ENCODE results near the gene FUS.
"Not testable (repeated sequence)": the region's sequence is repeated elsewhere in the genome, so short reads cannot be mapped to it uniquely, and the experiment has no call there.

FUS gene

GRCh38 chr16:31196324-31197088 is 16.6 kb downstream of the FUS start:
- H2BK120ac ChIP-seq (ENCODE audit: low read depth, low read length): no peak overlapping the region
- H3K14ac ChIP-seq (ENCODE audit: low read length): no peak overlapping the region
- DNase-seq (ENCODE audit: low spot score): no peak
- H3K9me3 ChIP-seq (replicated peaks in 1 of 2; ENCODE audit: control insufficient read depth in 2 of 2, insufficient read depth in 1 of 2, low read depth in 1 of 2, low read length in 2 of 2): peaks cover 0 to 2% of the 10 kb centered on the region in 2 donors
- H3K4me1 ChIP-seq (ENCODE audit: control insufficient read depth in 2 of 2, insufficient read depth in 1 of 2, low read depth in 1 of 2, low read length in 2 of 2): peaks cover 0 to 2% of the 10 kb centered on the region in 2 donors
- WGBS, 2 donors (ENCODE audit: extremely low coverage in 2 of 2, insufficient read length in 2 of 2, insufficient replicate concordance in 1 of 2): no CpG with 5 or more reads among the region's 17 CpGs
- no peak overlapping the region for H3K9ac ChIP-seq (ENCODE audit: low read depth, low read length, poor library complexity)
- no peak overlapping the region for H3K4me2 ChIP-seq (ENCODE audit: insufficient read depth, low read length, poor library complexity, severe bottlenecking)
- H3K18ac ChIP-seq (ENCODE audit: low read length): no peak overlapping the region
- no peak overlapping the region for H4K8ac ChIP-seq (ENCODE audit: low read depth, low read length)
- H4K91ac ChIP-seq (ENCODE audit: low read depth, low read length, poor library complexity): no peak overlapping the region
- H3K23ac ChIP-seq (ENCODE audit: low read depth, low read length, poor library complexity): no peak overlapping the region
- H2AK5ac ChIP-seq (ENCODE audit: low read depth, low read length): no peak overlapping the region
- H3K27me3 ChIP-seq (ENCODE audit: control insufficient read depth in 3 of 3, insufficient read depth in 3 of 3, low read depth in 1 of 3, low read length in 3 of 3): peaks cover under 1 to 6% (median 5%) of the 10 kb centered on the region in 3 experiments
- H3K27ac ChIP-seq (replicated peaks; ENCODE audit: low read length): no peak overlapping the region
- H3K79me1 ChIP-seq (ENCODE audit: low read depth, low read length): peaks cover 2% of the 10 kb centered on the region
- H2AFZ ChIP-seq (ENCODE audit: low read length): no peak overlapping the region
- no peak overlapping the region for H2BK15ac ChIP-seq (ENCODE audit: low read length)
- no peak overlapping the region for H2BK5ac ChIP-seq (ENCODE audit: low read length)
- H3K4me3 ChIP-seq (ENCODE audit: low read length in 2 of 2): no peak overlapping the region
- no peak overlapping the region for H3K4ac ChIP-seq (ENCODE audit: low read length)
- H2BK12ac ChIP-seq (ENCODE audit: low read length): no peak overlapping the region
- H3K36me3 ChIP-seq (replicated peaks in 1 of 2; ENCODE audit: control insufficient read depth in 2 of 2, insufficient read depth in 2 of 2, low read length in 2 of 2): peaks cover 43 to 80% of the 10 kb centered on the region in 2 donors

- peaks cover 0 to 3% of the 10 kb centered on the region in 2 donors for H3K9me3 ChIP-seq (replicated peaks in 1 of 2; ENCODE audit: control insufficient read depth in 2 of 2, insufficient read depth in 1 of 2, low read depth in 1 of 2, low read length in 2 of 2)
- no peak overlapping the region for H2AFZ ChIP-seq (ENCODE audit: low read length)
- no peak overlapping the region for H2AK5ac ChIP-seq (ENCODE audit: low read depth, low read length)
- H3K9ac ChIP-seq (ENCODE audit: low read depth, low read length, poor library complexity): no peak overlapping the region
- H3K18ac ChIP-seq (ENCODE audit: low read length): no peak overlapping the region
- H2BK120ac ChIP-seq (ENCODE audit: low read depth, low read length): no peak overlapping the region
- no peak for DNase-seq (ENCODE audit: low spot score)
- no CpG with 5 or more reads among the region's 7 CpGs for WGBS, 2 donors (ENCODE audit: extremely low coverage in 2 of 2, insufficient read length in 2 of 2, insufficient replicate concordance in 1 of 2)
- H3K36me3 ChIP-seq (replicated peaks in 1 of 2; ENCODE audit: control insufficient read depth in 2 of 2, insufficient read depth in 2 of 2, low read length in 2 of 2): peaks cover 29 to 62% of the 10 kb centered on the region in 2 donors
- no peak overlapping the region for H2BK12ac ChIP-seq (ENCODE audit: low read length)
- H2BK5ac ChIP-seq (ENCODE audit: low read length): no peak overlapping the region
- no peak overlapping the region for H3K23ac ChIP-seq (ENCODE audit: low read depth, low read length, poor library complexity)
- H4K8ac ChIP-seq (ENCODE audit: low read depth, low read length): no peak overlapping the region
- H2BK15ac ChIP-seq (ENCODE audit: low read length): no peak overlapping the region
- H3K4ac ChIP-seq (ENCODE audit: low read length): no peak overlapping the region
- H3K14ac ChIP-seq (ENCODE audit: low read length): no peak overlapping the region
- H3K4me3 ChIP-seq (ENCODE audit: low read length in 2 of 2): no peak overlapping the region
- peaks cover 0 to 7% of the 10 kb centered on the region in 2 donors for H3K4me1 ChIP-seq (ENCODE audit: control insufficient read depth in 2 of 2, insufficient read depth in 1 of 2, low read depth in 1 of 2, low read length in 2 of 2)
- H3K27me3 ChIP-seq (ENCODE audit: control insufficient read depth in 3 of 3, insufficient read depth in 3 of 3, low read depth in 1 of 3, low read length in 3 of 3): peaks cover 14 to 24% (median 22%) of the 10 kb centered on the region in 3 experiments
- peaks cover 2% of the 10 kb centered on the region for H3K79me1 ChIP-seq (ENCODE audit: low read depth, low read length)
- H4K91ac ChIP-seq (ENCODE audit: low read depth, low read length, poor library complexity): no peak overlapping the region
- no peak overlapping the region for H3K4me2 ChIP-seq (ENCODE audit: insufficient read depth, low read length, poor library complexity, severe bottlenecking)
- H3K27ac ChIP-seq (replicated peaks; ENCODE audit: low read length): no peak overlapping the region
Observed at GRCh38 chr16:31198207-31198882, 18.4 kb downstream of the FUS start.

DNA sequence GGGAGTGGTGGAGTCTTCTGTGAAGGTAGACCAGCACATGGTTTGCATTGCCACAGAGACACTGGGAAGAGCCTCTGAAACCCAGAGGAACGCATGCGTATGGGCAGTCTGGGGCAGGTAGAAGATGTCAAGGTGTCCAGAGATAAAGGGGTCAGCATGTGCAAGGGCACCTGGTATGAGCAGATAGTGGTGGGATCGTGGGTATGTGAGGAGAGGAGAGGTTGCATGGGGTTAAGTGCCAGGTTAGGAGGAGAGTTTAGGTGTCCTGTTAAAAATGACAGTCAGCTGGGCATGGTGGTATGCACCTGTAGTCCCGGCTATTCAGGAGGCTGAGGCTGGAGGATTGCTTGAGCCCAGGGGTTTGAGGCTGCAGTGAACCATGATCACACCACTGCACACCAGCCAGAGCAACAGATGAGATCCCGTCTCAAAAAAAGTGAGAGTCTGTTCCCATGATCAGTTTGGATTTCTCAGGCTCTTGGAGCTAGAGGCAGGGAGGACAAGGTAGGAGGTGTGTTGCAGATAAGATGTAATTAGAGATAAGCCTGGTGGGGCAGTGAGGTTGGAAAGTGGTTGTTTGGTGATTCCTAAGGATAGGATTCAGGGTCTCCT is 19.6 kb downstream of the FUS start:
- Histone ChIP-seq H3K27me3 (ENCODE audit: control insufficient read depth in 3 of 3, insufficient read depth in 3 of 3, low read depth in 1 of 3, low read length in 3 of 3) (peaks cover 14 to 33% (median 22%) of the 10 kb centered on the region in 3 experiments), H3K27ac (replicated peaks; ENCODE audit: low read length) (no peak overlapping the region), H3K14ac (ENCODE audit: low read length) (no peak overlapping the region), H3K4me3 (ENCODE audit: low read length in 2 of 2) (no peak overlapping the region), H4K8ac (ENCODE audit: low read depth, low read length) (no peak overlapping the region), H4K91ac (ENCODE audit: low read depth, low read length, poor library complexity) (no peak overlapping the region), H3K36me3 (replicated peaks in 1 of 2; ENCODE audit: control insufficient read depth in 2 of 2, insufficient read depth in 2 of 2, low read length in 2 of 2) (peaks cover 21 to 50% of the 10 kb centered on the region in 2 donors), H2AK5ac (ENCODE audit: low read depth, low read length) (no peak overlapping the region), H2AFZ (ENCODE audit: low read length) (no peak overlapping the region), H3K9ac (ENCODE audit: low read depth, low read length, poor library complexity) (no peak overlapping the region), H3K18ac (ENCODE audit: low read length) (no peak overlapping the region), H3K4ac (ENCODE audit: low read length) (no peak overlapping the region), H2BK120ac (ENCODE audit: low read depth, low read length) (no peak overlapping the region), H2BK15ac (ENCODE audit: low read length) (no peak overlapping the region), H3K4me1 (ENCODE audit: control insufficient read depth in 2 of 2, insufficient read depth in 1 of 2, low read depth in 1 of 2, low read length in 2 of 2) (peaks cover 0 to 7% of the 10 kb centered on the region in 2 donors), H3K4me2 (ENCODE audit: insufficient read depth, low read length, poor library complexity, severe bottlenecking) (no peak overlapping the region), H2BK12ac (ENCODE audit: low read length) (no peak overlapping the region), H3K9me3 (replicated peaks in 1 of 2; ENCODE audit: control insufficient read depth in 2 of 2, insufficient read depth in 1 of 2, low read depth in 1 of 2, low read length in 2 of 2) (peaks cover 0 to 3% of the 10 kb centered on the region in 2 donors), H2BK5ac (ENCODE audit: low read length) (no peak overlapping the region), H3K79me1 (ENCODE audit: low read depth, low read length) (peaks cover 3% of the 10 kb centered on the region), H3K23ac (ENCODE audit: low read depth, low read length, poor library complexity) (no peak overlapping the region)
- no peak for DNase-seq (ENCODE audit: low spot score)
- WGBS, 2 donors (ENCODE audit: extremely low coverage in 2 of 2, insufficient read length in 2 of 2, insufficient replicate concordance in 1 of 2): no CpG with 5 or more reads among the region's 5 CpGs

GRCh38 chr16:31200111-31200510 is 20.2 kb downstream of the FUS start:
- H2BK5ac ChIP-seq (ENCODE audit: low read length); H3K79me1 ChIP-seq (ENCODE audit: low read depth, low read length); H2AK5ac ChIP-seq (ENCODE audit: low read depth, low read length); H2AFZ ChIP-seq (ENCODE audit: low read length); H4K91ac ChIP-seq (ENCODE audit: low read depth, low read length, poor library complexity); H2BK120ac ChIP-seq (ENCODE audit: low read depth, low read length); H3K9me3 ChIP-seq (replicated peaks in 1 of 2; ENCODE audit: control insufficient read depth in 2 of 2, insufficient read depth in 1 of 2, low read depth in 1 of 2, low read length in 2 of 2); H3K27ac ChIP-seq (replicated peaks; ENCODE audit: low read length); H3K4me2 ChIP-seq (ENCODE audit: insufficient read depth, low read length, poor library complexity, severe bottlenecking); H3K9ac ChIP-seq (ENCODE audit: low read depth, low read length, poor library complexity); H3K4ac ChIP-seq (ENCODE audit: low read length); H4K8ac ChIP-seq (ENCODE audit: low read depth, low read length); H3K18ac ChIP-seq (ENCODE audit: low read length); H3K4me1 ChIP-seq (ENCODE audit: control insufficient read depth in 2 of 2, insufficient read depth in 1 of 2, low read depth in 1 of 2, low read length in 2 of 2); H3K14ac ChIP-seq (ENCODE audit: low read length); DNase-seq (ENCODE audit: low spot score); H2BK12ac ChIP-seq (ENCODE audit: low read length); H3K4me3 ChIP-seq (ENCODE audit: low read length in 2 of 2); H2BK15ac ChIP-seq (ENCODE audit: low read length); H3K23ac ChIP-seq (ENCODE audit: low read depth, low read length, poor library complexity): not testable (repeated sequence)
- H3K27me3 ChIP-seq (ENCODE audit: control insufficient read depth in 3 of 3, insufficient read depth in 3 of 3, low read depth in 1 of 3, low read length in 3 of 3): peaks cover 14 to 36% (median 22%) of the 10 kb centered on the region in 3 experiments
- peaks cover 18 to 44% of the 10 kb centered on the region in 2 donors for H3K36me3 ChIP-seq (replicated peaks in 1 of 2; ENCODE audit: control insufficient read depth in 2 of 2, insufficient read depth in 2 of 2, low read length in 2 of 2)
- WGBS, 2 donors (ENCODE audit: extremely low coverage in 2 of 2, insufficient read length in 2 of 2, insufficient replicate concordance in 1 of 2): no CpG with 5 or more reads among the region's 8 CpGs

All from neuronal stem cell (in vitro differentiated cells).